ENCODE results near the gene ANXA9. TPM values are rescaled to one million over a fixed set of nuclear protein-coding genes. Genes with fewer than 3 reads are reported as not detected.

ANXA9 gene
- total RNA-seq, 1 donor: 0.09 TPM

GRCh38 chr1:150974580-150975478, 7.3 kb upstream of the ANXA9 start, which contains the start of gene CERS2:
Gene CERS2, minus strand, starts transcription at chr1:150974835. Its CDS starts 5,745 bp downstream, at chr1:150969090.
- no peak for TF ChIP-seq CTCF (IDR thresholded peaks at IDR 0.05; ENCODE audit: insufficient read depth, low read length)
- peak within 1 kb of the TSS; percentile 86 for H3K4me3 ChIP-seq (ENCODE audit: low read depth, low read length)
- DNase-seq (ENCODE audit: low read depth): peak; percentile 68

- no peak for DNase-seq (ENCODE audit: low read depth)
- no peak overlapping the region for H3K4me3 ChIP-seq (ENCODE audit: low read depth, low read length)
- TF ChIP-seq CTCF (IDR thresholded peaks at IDR 0.05; ENCODE audit: insufficient read depth, low read length): no peak
Observed at GRCh38 chr1:150976401-150976821, 5.7 kb upstream of the ANXA9 start.

- TF ChIP-seq CTCF (IDR thresholded peaks at IDR 0.05; ENCODE audit: insufficient read depth, low read length): no peak
- DNase-seq (ENCODE audit: low read depth): no peak
- H3K4me3 ChIP-seq (ENCODE audit: low read depth, low read length): no peak overlapping the region
Observed at GRCh38 chr1:150976879-150977694, 5.0 kb upstream of the ANXA9 start.

GRCh38 chr1:150979092-150980056, 2.7 kb upstream of the ANXA9 start:
- TF ChIP-seq CTCF (IDR thresholded peaks at IDR 0.05; ENCODE audit: insufficient read depth, low read length): peak; percentile 100
- no peak overlapping the region for H3K4me3 ChIP-seq (ENCODE audit: low read depth, low read length)
- DNase-seq (ENCODE audit: low read depth): peak; percentile 93

GRCh38 chr1:150981177-150981804, 801 bp upstream of the ANXA9 start:
- DNase-seq (ENCODE audit: low read depth): no peak
- TF ChIP-seq CTCF (IDR thresholded peaks at IDR 0.05; ENCODE audit: insufficient read depth, low read length): no peak
- H3K4me3 ChIP-seq (ENCODE audit: low read depth, low read length): no peak overlapping the region
